Body of pancreas (tissue), 4 donors: ENCODE results near the gene TSPAN18.

Source experiments
- CTCF ChIP-seq, 7 experiments: fragments of 450-650 bp in 4 of 7; fragments of 200-600 bp in 3 of 7; sonication (generic) in 3 of 7; IDR thresholded peaks; one replicate each; pipeline ENCODE4 v1.5.1; 2016 to 2019; ENCODE audit warnings: antibody characterized with exemption in 7 of 7
- POLR2A ChIP-seq, 3 donors: fragments of 450-650 bp; IDR thresholded peaks; one replicate each; pipeline ENCODE4 v1.6.1; 2016; ENCODE audit warnings: antibody characterized with exemption in 3 of 3, mild to moderate bottlenecking in 2 of 3

DNA sequence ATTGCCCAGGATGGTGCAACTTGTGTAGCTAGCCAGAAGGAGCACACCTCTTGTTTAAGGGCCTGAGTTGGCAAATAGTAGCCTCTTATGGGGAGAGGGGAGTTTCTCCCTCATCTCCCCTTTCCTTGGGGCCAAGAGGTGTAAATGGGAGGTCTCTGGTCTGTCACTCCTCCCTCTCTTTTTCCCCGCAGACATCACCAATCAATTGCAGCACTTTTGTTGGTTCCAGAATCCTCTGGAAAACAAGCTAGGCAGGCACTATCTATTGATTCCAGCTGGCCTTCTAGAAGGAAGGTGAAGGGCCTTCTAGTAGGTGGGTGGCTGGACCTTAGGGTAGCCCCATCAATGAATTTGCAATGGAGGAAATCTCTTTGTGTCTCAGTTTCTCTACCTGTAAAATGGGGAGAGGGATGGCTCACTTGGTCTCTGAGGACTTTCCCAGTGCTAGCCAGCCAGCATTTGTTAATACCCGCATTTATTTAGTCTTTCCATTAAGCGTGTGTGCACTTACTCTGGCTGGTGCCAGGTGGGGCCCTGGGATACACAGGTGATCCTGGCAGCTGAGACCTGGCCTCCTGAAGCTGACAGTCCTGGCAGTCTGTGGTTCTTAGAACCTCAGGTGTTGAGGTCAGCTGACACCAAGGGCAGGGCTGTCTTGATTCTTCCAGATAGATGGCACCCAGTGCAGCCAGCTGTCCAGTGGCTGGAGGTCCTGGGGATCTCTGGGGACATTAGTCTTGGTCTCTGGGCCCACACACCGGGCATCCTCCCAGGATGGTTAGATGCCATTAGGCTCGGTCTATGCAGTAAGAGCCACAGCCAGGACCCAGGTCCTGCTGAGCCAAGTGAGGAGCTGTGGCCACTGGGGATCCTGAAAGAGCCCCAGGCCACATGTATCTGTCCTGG is 51.7 kb downstream of the TSPAN18 start:
- no peak for TF ChIP-seq CTCF (IDR thresholded peaks at IDR 0.05)
- no peak for TF ChIP-seq POLR2A (IDR thresholded peaks at IDR 0.05)
